GM19099 (cell line): Measurements from ENCODE around the gene SCLY.

ENCODE experiments used
- POLR2A ChIP-seq: IDR thresholded peaks from 3 replicates; pipeline ENCODE4 v1.6.1; 2011; ENCODE audit warnings: low read depth; ENCODE audit not compliant: insufficient read length; ENCODE audit errors: extremely low read depth

Gene SCLY

GRCh38 chr2:238140040-238140439 is 79.2 kb downstream of the SCLY start:
- no peak for TF ChIP-seq POLR2A

- no peak for TF ChIP-seq POLR2A
Observed at GRCh38 chr2:238140721-238141540, 80.1 kb downstream of the SCLY start.

GRCh38 chr2:238141541-238142318 is 80.9 kb downstream of the SCLY start:
- no peak for TF ChIP-seq POLR2A

GRCh38 chr2:238142382-238143205 is 81.8 kb downstream of the SCLY start:
- no peak for TF ChIP-seq POLR2A

GRCh38 chr2:238143239-238143951 is 82.6 kb downstream of the SCLY start:
- TF ChIP-seq POLR2A: no peak

GRCh38 chr2:238144262-238144661 is 83.5 kb downstream of the SCLY start:
- TF ChIP-seq POLR2A: no peak

- TF ChIP-seq POLR2A: no peak
Observed at GRCh38 chr2:238145046-238145445, 84.2 kb downstream of the SCLY start.

- no peak for TF ChIP-seq POLR2A
Observed at GRCh38 chr2:238145851-238146250, 85.0 kb downstream of the SCLY start.

GRCh38 chr2:238146884-238147544 is 86.2 kb downstream of the SCLY start:
- TF ChIP-seq POLR2A: no peak

GRCh38 chr2:238148981-238149380 is 88.2 kb downstream of the SCLY start:
- no peak for TF ChIP-seq POLR2A
